Keratinocyte (primary cell): ENCODE data around the gene FAM83G. TPM values are rescaled to one million over a fixed set of nuclear protein-coding genes. Genes with fewer than 3 reads are reported as not detected.

ENCODE experiments used
- DNase-seq: peaks from one replicate; pipeline ENCODE4 v3.0.0-alpha.2; 2011; ENCODE audit warnings: low read depth, missing footprints, low spot score
- FAIRE-seq: peaks from 2 replicates; lab custom pipeline; 2011; peaks lifted over from hg19 to GRCh38; lab: Jason Lieb, UNC
- H2AFZ ChIP-seq: 2 replicates; pipeline ENCODE4 v1.6.0; 2012; ENCODE audit warnings: low read length, control low read depth, inconsistent platforms; ENCODE audit not compliant: control insufficient read depth
- H3K27ac ChIP-seq: 2 replicates; pipeline ENCODE4 v1.5.1; 2011; ENCODE audit warnings: low read length; ENCODE audit not compliant: control insufficient read depth, insufficient read depth
- H3K27me3 ChIP-seq: 3 replicates; pipeline ENCODE4 v1.6.0; 2011; ENCODE audit warnings: low read length; ENCODE audit not compliant: control insufficient read depth, insufficient read depth; ENCODE audit errors: extremely low read depth
- H3K36me3 ChIP-seq, 2 experiments: 2 replicates in 1 of 2; 3 replicates in 1 of 2; pipeline ENCODE4 v1.5.1; 2011; ENCODE audit warnings: low read length in 2 of 2, mild to moderate bottlenecking in 1 of 2; ENCODE audit not compliant: control insufficient read depth in 2 of 2, insufficient read depth in 2 of 2; ENCODE audit errors: extremely low read depth in 1 of 2
- H3K4me1 ChIP-seq: 3 replicates; pipeline ENCODE4 v1.5.1; 2011; ENCODE audit warnings: low read length; ENCODE audit not compliant: control insufficient read depth, insufficient read depth; ENCODE audit errors: extremely low read depth
- H3K4me2 ChIP-seq: 3 replicates; pipeline ENCODE4 v1.6.0; 2011; ENCODE audit warnings: low read depth, low read length; ENCODE audit not compliant: control insufficient read depth, insufficient read depth; ENCODE audit errors: extremely low read depth
- H3K4me3 ChIP-seq, 3 experiments: fragments of 200-600 bp in 1 of 3; sonication (generic) in 1 of 3; 2 replicates in 2 of 3; 3 replicates in 1 of 3; pipeline ENCODE4 v1.5.1; 2011 to 2016; ENCODE audit warnings: low read length in 3 of 3, mild to moderate bottlenecking in 3 of 3, control low read depth in 2 of 3, inconsistent platforms in 1 of 3, low read depth in 1 of 3, mixed read lengths in 1 of 3, mixed run types in 1 of 3, moderate library complexity in 1 of 3; ENCODE audit not compliant: control insufficient read depth in 2 of 3, insufficient read depth in 2 of 3; ENCODE audit errors: extremely low read depth in 1 of 3
- H3K79me2 ChIP-seq: 2 replicates; pipeline ENCODE4 v1.6.0; 2012; ENCODE audit warnings: low read length; ENCODE audit not compliant: control insufficient read depth, insufficient read depth
- H3K9ac ChIP-seq: 3 replicates; pipeline ENCODE4 v1.6.0; 2011; ENCODE audit warnings: low read length; ENCODE audit not compliant: control insufficient read depth, insufficient read depth; ENCODE audit errors: extremely low read depth
- H3K9me1 ChIP-seq: 3 replicates; pipeline ENCODE4 v1.6.0; 2011; ENCODE audit warnings: low read length; ENCODE audit not compliant: control insufficient read depth, insufficient read depth; ENCODE audit errors: extremely low read depth
- H3K9me3 ChIP-seq: 2 replicates; pipeline ENCODE4 v1.5.1; 2012; ENCODE audit warnings: low read depth, low read length; ENCODE audit not compliant: control insufficient read depth
- H4K20me1 ChIP-seq: 3 replicates; pipeline ENCODE4 v1.6.0; 2011; ENCODE audit warnings: low read length; ENCODE audit not compliant: control insufficient read depth, insufficient read depth; ENCODE audit errors: extremely low read depth
- EZH2 ChIP-seq: IDR thresholded peaks from one replicate; pipeline ENCODE4 v1.6.1; 2012; ENCODE audit warnings: inconsistent platforms, mild to moderate bottlenecking, low read length, moderate library complexity
- dilution Hi-C: fragments of 300-500 bp; cut with MboI; formaldehyde crosslinking; loops from one replicate; pipeline ENCODE4 v1.7.0; 2020; ENCODE audit warnings: low sequenced_read_pairs; ENCODE audit not compliant: extremely low pct_ligation_motif_present
- polyA plus RNA-seq, 5 experiments: library from polyadenylated mRNA; depleted of rRNA in 3 of 5; stranded (reverse) in 3 of 5; stranded (forward) in 1 of 5; unstranded in 1 of 5; fragments of >200 nt; gene quantifications; 1 replicate in 1 of 5; 2 replicates in 3 of 5; 3 replicates in 1 of 5; pipeline versions ENCODE4 v1.2.1 to v1.2.3, GENCODE V29; 2011 to 2012; ENCODE audit warnings: missing spikeins in 2 of 5, low read depth in 1 of 5, low replicate concordance in 1 of 5
- TF ChIP-seq, protein P1 (sequence below), 3 experiments: IDR thresholded peaks in 1 of 3; conservative IDR thresholded peaks in 1 of 3; optimal IDR thresholded peaks in 1 of 3; 2 replicates in 2 of 3; 3 replicates in 1 of 3; pipeline versions ENCODE3 to v1.5.1; 2011; ENCODE audit warnings: low read length in 3 of 3, mild to moderate bottlenecking in 3 of 3, moderate library complexity in 2 of 3, control low read depth in 1 of 3, inconsistent platforms in 1 of 3; ENCODE audit not compliant: insufficient read depth in 2 of 3; ENCODE audit errors: extremely low read depth in 1 of 3

Gene FAM83G
- polyA plus RNA-seq, 1 donor (not counting 4 experiments of a cell fraction or from before 2014, with no cell fraction given) = 23.2 TPM

DNA sequence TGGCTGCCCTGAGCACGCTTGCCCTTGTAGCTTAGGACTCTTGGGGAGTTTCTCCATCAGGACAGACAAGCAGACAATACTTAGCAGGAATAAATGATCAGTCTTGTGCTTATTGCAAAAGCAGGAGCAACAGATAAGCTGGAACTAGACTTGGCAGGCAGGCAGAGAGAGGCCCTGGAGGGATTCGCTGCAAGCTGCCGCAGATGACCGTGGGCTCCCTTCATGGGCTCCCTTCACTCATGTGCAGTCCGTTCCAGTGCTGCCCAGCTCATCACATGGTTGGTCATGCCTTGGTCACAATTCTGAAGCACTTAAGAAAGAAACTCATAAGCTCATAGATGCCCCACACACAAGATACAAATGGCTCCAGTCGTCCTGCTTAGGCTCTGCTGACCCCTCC lies 55.0 kb downstream of the FAM83G start:
- no peaks in the 10 kb centered on the region for H4K20me1 ChIP-seq

DNA sequence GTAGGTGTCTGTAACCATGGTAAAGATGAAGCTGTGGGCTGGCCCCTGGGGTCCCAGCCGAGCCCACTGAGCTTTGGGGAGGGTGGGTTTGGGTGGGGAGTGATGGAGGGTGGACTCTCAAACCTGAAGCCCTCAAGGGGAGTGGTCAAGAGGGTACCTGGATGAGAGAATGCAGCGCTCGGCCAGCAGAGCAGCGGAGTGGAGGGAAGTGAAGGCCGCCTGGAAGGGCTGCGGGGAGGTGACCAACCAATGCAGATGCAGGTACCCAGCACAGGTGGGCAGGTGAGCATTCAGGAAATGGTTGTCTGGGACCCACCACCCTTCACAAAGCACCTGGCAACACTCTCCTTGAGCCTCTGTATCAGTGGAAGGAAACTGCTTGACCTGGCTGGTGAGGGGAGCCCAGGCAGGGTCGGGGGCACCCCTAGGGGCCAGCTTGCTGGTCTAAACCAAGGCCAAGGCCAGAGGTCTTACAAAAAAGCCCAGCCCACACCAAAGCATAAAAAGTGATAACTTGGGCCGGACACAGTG lies 56.0 kb downstream of the FAM83G start:
- Histone ChIP-seq H3K4me1 (peaks cover 10% of the 10 kb centered on the region), H3K9me3 (no peaks in the 10 kb centered on the region), H3K79me2 (no peaks in the 10 kb centered on the region), H3K27me3 (peaks cover 19% of the 10 kb centered on the region), H2AFZ (no peak overlapping the region), H3K27ac (no peak overlapping the region), H3K36me3 (no peaks in the 10 kb centered on the region), H4K20me1 (no peaks in the 10 kb centered on the region), H3K9me1 (no peaks in the 10 kb centered on the region), H3K9ac (no peak overlapping the region), H3K4me2 (no peak overlapping the region), H3K4me3 (no peak overlapping the region)
- dilution Hi-C loops = no loop called here
- no peak for FAIRE-seq
- no peak for TF ChIP-seq EZH2
- TF ChIP-seq, protein P1, sequence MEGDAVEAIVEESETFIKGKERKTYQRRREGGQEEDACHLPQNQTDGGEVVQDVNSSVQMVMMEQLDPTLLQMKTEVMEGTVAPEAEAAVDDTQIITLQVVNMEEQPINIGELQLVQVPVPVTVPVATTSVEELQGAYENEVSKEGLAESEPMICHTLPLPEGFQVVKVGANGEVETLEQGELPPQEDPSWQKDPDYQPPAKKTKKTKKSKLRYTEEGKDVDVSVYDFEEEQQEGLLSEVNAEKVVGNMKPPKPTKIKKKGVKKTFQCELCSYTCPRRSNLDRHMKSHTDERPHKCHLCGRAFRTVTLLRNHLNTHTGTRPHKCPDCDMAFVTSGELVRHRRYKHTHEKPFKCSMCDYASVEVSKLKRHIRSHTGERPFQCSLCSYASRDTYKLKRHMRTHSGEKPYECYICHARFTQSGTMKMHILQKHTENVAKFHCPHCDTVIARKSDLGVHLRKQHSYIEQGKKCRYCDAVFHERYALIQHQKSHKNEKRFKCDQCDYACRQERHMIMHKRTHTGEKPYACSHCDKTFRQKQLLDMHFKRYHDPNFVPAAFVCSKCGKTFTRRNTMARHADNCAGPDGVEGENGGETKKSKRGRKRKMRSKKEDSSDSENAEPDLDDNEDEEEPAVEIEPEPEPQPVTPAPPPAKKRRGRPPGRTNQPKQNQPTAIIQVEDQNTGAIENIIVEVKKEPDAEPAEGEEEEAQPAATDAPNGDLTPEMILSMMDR (optimal IDR thresholded peaks at IDR 0.05 in 1 of 3, IDR thresholded peaks at IDR 0.05 in 1 of 3, conservative IDR thresholded peaks at IDR 0.05 in 1 of 3; ENCODE audit: extremely low read depth in 1 of 3, insufficient read depth in 2 of 3, low read length in 3 of 3) = no peak
- DNase-seq = no peak

More for the DNA sequence above, 55.0 kb downstream of the FAM83G start:
- DNase-seq (no peak), FAIRE-seq (no peak)
- Histone ChIP-seq H3K79me2 (no peaks in the 10 kb centered on the region), H3K36me3 (no peaks in the 10 kb centered on the region), H3K4me2 (peak overlapping the region; percentile 51), H3K9me3 (no peaks in the 10 kb centered on the region), H3K4me3 (no peak overlapping the region), H2AFZ (peak overlapping the region; percentile 58), H3K9ac (no peak overlapping the region), H3K4me1 (peaks cover 10% of the 10 kb centered on the region), H3K27ac (no peak overlapping the region), H3K9me1 (no peaks in the 10 kb centered on the region), H3K27me3 (peaks cover 19% of the 10 kb centered on the region)
- dilution Hi-C loops = no loop called here
- TF ChIP-seq, protein P1 (optimal IDR thresholded peaks at IDR 0.05 in 1 of 3, IDR thresholded peaks at IDR 0.05 in 1 of 3, conservative IDR thresholded peaks at IDR 0.05 in 1 of 3; ENCODE audit: extremely low read depth in 1 of 3, insufficient read depth in 2 of 3, low read length in 3 of 3) = no peak
- TF ChIP-seq EZH2 = no peak
